Measurements from ENCODE around the gene RASA1.
A peak's percentile ranks its signal among the peaks of the same experiment; 100 is the strongest.
"Not testable (repeated sequence)": the region's sequence is repeated elsewhere in the genome, so short reads cannot be mapped to it uniquely, and the experiment has no call there.

RASA1 gene

DNA sequence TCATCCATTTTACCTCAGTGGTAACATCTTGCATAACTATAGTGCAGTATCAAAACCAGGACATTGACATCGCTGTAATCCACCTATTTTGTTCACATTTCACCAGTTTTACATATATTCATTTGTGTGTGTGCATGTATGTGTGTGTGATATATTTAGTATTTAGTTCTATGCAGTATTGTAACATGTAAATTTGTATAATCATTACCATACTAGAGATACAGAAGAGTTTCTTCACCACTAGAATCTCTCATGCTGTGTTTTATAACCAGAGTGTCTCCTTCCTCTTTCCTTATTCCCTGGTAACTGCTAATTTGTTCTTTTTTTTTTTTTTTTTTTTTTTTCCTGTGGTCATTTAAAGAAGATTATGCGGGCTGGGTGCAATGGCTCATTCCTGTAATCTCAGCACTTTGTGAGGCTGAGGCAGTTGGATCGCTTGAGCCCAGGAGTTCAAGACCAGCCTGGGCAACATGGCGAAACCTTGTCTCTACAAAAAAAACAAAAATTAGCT, 11.0 kb downstream of the RASA1 start:
- DNase-seq: no peak

DNA sequence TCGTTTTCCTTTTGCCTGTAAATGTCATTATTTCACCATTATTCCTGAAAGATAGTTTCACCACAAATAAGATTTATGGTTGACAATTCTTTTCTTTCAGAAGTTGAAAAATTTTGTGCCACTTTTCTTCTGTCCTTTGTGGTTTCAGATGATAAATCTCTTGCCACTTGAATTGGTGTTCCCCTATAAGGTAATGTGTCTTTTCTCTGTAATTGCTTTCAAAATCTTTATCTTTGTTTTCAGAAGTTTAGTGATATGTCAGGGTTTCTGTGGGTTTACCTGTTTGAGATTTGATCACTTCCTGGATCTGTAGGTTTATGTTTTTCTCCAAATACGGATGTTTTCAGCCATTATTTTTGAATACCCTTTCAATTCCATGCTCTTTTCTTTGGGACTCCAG, 14.6 kb downstream of the RASA1 start:
- no peak for DNase-seq

DNA sequence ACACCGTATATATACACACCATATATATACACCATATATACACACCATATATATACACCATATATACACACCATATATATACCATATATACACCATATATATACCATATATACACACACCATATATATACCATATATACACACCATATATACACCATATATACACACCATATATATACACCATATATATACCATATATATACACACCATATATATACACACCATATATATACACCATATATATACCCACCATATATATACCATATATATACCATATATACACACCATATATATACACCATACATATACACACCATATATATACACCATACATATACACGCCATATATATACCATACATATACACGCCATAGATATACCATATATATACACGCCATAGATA, 19.6 kb downstream of the RASA1 start:
- DNase-seq: not testable (repeated sequence)

DNA sequence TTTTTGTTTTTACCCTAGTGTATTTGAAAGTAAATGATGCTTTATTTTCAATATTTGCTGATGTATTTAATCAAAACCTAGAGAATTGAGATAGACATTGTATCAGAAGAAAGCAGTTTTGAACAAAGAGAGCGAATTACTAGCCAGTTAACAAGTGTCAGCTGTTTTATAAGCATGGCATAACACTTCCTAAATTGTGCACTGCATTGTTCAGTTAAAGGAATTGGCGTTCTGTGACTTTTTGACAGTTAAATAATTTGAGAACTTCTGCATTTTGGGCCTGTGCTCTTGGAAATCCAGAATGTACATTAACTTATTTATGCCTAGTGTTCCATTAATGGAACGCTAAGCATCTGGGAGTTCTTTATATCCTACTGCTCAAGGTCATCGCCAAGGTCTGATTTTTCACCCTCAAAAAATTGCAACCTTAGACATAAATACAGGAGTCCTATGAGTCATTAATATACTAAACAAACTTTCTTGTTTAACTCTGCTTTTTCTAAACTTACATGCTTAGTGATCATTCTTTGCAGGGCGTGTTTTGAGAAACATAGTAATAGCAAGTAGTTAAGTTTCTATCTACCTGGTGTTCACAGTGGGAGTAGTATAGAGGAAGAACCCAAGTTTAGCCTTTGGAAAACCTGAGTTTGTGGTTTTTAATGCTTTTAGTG, 31.1 kb downstream of the RASA1 start:
- no peak for DNase-seq

DNA sequence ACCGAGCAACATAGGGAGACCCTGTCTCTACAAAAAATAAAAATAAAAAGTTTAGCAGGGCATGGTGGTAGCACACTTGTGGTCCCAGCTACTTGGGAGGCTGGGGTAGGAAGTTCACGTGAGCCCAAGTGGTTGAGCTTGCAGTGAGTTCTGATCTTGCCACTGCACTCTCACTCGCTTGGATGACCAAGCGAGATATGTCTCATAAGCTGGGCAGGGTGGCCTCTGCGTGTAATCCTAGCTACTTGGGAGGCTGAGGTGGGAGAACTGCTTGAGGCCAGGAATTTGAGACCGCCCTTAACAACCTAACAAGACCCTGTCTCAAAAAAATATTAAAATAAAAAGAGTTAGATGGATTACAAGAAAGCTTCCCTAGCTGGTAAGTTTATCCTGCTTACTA, 32.5 kb downstream of the RASA1 start:
- DNase-seq: no peak

DNA sequence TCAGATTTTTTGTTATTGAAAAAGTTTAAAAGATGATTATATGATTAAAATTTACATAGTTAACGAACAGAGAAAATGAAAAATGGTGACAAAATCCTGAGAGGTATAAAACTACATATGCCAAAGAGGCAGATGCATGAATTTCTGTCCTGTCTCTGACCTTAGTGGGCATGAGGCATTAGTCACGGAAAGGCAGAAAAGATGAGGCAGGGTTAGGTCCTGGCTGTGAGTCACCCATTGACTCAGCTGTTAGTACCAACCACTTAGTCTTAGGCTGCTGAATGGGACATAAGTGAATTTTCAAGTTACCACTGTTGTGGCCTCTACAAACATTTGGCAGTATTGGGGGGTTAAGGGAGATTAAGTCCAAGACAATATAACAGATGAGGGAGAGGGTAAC, 33.1 kb downstream of the RASA1 start:
- no peak for DNase-seq

DNA sequence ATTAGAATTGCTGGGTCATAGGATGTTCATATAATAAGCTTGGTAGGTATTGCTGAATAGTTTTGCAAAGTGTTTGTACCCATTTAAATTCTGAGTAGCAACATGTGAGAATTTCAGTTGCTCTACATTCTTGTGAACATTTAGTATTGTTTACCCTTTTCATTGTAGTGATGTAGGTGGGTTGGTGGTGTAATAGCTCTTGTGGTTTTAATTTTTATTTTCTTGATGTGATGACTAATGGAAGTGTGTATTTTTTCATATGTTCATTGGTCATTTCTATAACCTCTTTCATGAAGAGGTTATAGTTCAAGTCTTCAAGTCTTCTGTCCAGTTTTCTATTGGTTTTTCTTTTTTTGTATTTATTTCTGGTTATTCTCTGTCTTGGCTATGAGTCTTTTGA, 34.4 kb downstream of the RASA1 start:
- no peak for DNase-seq

DNA sequence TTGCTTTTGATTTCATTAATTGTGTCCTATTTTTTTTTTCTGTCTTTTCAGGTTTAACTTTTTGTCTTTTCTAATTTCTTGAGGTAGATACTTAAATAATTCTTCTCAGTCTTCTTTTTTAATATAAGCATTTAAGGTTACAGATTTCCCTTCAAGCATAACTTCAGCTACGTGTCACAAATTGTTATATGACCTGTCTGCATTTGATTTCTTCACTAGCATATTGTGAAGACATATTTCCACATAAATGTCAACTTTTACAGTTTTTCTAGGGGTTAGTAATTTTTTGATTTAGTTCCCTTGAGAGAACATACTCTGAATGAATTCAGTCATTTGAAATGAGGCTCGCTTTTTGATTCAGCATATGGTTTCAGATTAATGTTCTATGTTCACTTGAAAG, 35.6 kb downstream of the RASA1 start:
- DNase-seq: no peak

DNA sequence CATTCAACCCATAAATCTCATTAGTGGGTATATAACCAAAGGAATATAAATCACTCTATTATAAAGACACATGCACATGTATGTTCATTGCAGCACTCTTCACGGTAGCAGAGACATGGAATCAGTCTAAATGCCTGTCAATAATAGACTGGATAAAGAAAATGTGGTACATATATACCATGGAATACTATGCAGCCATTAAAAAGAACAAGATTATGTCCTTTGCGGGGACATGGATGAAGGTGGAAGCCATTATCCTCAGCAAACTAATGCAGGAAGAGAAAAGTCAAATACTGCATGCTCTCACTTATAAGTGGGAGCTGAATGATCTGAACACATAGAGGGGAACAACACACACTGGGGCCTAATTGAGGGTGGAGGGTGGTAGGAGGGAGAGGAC, 38.4 kb downstream of the RASA1 start:
- not testable (repeated sequence) for DNase-seq

DNA sequence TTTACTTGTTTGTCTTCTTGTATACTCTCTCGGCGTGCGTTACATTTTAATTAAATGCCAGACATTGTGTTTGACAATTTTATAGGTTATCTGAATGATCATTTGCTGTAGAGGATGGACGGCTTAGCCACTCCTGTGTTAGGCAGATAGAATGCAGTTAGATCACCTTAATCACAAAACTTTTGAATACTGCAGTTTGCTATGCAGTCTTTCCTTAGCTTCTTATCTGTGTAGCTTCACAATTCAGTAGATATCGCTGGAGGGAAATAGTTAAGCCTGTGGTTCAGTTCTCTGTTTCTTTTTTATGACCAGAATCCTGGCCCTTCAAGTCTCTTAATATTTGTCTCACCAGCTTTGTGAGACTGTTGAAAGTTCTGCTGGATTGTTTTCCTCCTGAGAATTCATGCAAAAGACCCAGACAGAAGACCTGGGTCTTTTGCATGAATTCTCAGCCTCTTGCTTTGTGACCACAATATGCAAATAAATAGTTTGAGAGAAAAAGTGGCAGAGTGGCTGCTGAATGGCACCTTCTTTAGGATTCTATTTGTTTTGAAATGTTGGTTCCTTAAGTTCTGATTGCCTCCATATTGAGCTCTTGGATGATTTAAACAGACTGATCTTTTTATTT, 40.2 kb downstream of the RASA1 start:
- no peak for DNase-seq

DNA sequence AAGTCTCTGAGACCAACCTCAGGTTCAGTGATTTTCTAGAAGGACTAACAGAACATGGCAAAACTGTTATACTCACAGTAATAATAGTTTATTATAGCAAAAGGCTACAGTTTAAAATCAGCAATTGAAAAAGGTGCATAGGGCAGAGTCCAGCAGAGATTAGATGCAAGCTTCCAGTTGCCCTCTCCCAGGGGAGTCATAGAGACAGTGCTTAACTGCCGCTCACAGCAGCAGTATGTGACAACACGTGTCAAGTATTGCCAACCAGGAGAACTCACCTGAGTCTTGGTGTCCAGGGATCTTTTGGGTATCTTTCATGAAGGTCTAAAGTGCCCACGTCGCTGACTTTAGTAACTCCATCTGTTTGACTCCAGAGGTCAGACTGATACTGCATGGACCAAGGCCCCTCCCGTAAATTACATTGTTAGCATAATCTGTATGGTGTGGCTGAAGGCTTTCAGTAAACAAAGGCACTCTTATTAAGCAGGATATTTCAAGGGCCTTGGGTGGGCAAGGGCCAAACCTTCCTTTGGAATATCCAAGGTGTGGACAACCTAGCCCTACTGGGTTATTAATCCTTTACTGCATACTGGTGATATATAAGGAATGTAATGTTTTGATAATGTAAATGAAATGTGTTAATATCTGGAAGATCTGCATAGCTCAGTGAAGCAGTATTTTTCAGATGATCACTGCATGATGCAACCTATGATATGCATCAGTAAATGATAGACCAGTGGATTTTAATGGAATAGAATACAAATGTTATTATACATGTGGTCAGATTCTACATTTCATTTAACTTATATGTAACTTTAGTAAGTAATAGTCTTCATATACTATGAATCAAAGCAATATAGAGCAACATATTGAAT, 44.0 kb downstream of the RASA1 start:
- no peak for DNase-seq

DNA sequence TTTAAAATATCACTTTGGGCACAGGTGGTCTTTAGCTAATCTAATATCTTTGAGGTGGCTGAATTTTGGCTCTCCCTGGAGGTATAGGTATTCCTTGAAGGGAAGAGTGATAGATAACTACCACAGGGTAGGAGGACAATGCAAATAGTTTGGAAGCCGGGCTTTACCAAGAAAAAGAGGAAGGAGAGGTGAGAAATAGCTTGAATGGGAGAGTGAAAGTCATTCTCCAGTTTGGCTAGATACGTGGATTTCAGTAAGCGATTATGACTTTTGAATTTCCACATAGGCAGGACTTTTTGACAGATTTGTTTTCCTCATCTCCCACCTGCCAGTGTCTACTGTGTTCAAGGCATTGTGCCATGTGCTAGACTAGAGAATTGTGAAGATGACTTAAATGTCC, 45.5 kb downstream of the RASA1 start:
- no peak for DNase-seq

DNA sequence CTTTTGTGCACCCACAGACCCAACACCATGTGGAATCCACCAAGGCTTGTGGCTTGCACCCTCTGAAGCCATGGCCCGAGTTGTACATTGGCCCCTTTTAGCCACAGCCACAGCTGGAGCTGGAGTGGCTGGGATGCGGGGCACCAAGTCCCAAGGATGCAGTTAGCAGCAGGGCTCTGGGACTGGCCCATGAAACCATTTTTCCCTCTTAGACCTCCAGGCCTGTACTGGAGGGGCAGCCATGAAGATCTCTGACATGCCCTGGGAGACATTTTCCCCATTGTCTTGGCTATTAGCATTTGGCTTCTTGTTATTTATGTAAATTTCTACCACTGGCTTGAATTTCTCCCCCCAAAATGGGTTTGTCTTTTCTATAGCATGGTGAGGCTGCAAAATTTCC, 51.8 kb downstream of the RASA1 start:
- no peak for DNase-seq

DNA sequence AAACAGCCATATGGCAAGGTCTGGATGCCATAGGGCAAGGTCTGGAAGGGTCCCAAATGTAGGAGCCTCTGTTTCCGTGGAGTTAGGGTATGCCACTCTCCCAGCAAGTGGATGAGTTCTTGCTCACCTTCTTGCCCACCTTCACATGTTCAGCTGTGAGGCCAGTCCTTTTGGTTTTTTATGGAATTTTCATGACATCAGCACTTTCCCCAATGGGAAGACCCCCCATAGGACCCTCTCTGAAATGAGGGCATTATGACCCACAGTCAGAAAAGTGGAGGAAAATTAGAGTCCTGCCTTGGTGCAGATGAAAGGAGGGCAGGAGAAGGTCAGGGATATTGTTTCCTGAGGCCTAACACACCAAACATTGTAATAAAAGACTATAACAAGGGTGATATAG, 53.9 kb downstream of the RASA1 start:
- DNase-seq: no peak

DNA sequence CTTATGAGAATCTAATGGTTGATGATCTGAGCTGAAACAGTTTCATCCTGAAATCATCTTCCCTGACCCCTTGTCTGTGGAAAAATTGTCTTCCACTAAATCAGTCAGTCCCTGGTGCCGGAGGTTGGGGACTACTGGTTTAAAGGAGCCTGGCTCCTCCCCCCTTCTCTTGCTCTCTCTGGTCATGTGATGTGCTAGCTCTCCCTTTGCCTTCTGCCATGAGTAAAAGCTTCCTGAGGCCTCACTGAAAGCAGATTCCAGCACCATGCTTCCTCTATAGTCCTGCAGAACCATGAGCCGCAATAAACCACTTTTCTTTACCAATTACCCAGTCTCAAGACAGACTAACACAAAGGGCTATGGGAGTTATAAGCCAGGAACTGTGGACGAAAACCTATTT, 54.7 kb downstream of the RASA1 start:
- DNase-seq: no peak

DNA sequence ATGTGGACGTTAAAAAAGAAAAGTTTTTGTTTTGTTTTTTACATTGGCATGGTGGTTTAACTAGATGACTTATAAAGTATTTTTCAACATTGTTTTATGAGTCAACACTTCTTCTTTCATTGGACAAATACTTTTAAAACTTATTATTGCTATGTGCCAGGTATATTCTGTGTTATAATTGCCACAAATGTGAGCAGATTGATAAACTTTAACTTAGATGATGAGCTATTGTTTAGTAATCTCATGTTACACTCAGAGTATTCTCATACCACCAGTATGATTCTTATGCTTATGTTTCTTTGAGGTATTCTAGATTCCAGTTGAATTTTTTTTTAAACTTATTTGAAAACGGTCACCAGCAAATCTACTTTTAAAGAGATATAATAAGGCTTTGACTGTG, 60.3 kb downstream of the RASA1 start:
- no peak for DNase-seq

DNA sequence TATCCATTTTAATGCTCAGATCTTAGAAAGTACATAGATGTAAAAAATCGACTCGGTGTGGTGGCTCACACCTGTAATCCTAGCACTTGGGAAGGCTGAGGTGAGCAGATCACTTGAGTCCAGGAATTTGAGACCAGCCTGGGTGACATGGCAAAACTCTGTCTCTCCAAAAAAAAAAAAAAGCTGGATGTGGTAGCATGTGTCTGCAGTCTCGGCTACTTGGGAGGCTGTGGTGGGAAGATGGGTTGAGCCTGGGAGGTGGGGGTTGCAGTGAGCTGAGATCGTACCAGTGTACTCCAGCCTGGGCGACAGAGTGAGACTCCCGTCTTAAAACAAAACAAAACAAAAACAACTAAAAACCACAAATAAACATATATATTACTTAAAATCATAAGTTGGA, 61.4 kb downstream of the RASA1 start:
- no peak for DNase-seq

DNA sequence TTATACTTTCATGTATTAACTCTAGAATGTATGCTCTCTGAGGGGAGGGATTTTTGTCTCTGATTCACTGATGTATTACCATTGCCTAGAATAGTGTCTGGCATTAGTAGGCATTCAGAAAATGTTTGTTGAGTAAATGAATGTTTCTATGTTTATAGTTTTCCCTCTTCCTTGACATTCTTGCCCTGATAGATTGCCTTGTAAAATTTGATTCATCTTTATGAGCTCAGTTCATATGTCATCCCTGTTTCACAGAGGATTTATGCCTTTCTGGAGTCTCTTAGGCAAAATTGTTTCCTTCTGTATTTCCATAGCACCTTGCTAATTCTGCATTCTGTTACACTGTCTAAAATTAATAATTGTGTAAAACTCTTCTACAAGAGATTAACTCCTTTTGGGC, 72.3 kb downstream of the RASA1 start:
- no peak for DNase-seq

DNA sequence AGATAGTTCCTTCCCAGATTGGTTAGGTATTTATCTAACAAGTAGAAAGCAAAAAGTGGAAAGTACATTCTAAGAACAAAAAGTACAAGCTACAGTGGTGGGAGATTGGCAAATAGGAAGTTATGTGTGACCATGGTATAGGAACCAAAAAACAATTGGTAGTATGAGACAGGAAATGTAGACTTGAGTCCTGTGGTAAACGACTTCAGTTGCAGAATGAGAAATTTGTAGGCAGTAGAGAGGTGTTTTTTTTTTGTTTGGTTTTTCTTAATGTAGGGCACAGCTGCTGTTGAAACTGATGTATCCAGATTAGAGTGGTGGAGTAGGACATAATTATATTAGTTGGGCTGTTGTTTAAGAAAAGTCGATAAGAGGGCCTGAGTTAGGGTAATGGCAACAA, 73.0 kb downstream of the RASA1 start:
- DNase-seq: no peak

DNA sequence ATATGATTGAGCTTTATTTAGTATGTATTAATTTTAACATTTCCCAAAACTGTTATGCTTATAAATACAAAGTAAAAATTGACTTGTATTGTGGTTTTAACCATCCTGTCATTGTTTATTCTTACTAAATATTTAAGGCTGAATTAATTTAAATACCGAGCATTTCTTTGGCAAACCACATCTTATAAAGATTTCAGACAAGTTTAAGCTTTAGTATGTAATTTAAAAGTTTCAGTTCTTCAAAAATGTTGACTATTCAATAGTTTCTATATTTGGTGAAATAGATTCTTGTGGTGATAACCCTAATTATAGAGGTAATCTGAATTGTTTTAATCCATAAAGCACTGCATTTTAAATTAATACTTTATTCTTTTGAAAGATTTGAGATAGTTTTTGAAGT, 79.6 kb downstream of the RASA1 start:
- no peak for DNase-seq

DNA sequence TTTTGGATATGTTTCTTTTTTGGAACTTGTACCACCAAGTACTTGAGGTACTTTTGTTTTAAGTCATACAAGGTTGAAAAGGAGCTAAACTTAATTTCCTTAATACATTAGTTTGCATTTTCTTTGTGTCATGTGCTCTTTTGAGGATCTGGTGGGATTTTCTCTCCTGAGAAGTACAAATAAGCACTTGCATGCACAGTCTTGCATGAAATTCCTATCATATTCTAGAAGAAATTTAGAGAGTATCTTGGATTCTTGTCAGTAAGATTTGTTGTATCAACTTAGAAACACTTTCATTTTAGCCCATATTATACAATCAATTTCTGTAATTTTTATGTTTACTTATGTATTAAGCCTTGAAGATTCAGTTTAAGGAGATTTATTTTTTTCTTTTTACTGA, 80.2 kb downstream of the RASA1 start:
- no peak for DNase-seq

DNA sequence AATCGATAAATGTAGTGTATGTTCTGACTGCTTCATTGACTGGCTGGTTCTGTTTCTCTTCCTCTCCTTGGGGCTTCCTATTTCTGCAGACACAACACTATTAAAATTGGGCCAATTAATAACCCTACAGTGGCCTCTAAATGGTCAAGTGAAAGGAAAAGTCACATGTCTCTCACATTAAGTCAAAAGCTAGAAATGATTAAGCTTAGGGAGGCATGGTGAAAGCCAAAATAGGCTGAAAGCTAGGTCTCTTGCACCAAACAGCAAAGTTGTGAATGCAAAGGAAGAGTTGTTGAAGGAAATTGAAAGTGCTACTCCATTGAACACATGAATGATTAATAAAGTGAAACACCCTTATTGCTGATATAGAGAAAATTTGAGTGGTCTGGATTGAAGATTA, 86.8 kb downstream of the RASA1 start:
- DNase-seq: peak; percentile 2

DNA sequence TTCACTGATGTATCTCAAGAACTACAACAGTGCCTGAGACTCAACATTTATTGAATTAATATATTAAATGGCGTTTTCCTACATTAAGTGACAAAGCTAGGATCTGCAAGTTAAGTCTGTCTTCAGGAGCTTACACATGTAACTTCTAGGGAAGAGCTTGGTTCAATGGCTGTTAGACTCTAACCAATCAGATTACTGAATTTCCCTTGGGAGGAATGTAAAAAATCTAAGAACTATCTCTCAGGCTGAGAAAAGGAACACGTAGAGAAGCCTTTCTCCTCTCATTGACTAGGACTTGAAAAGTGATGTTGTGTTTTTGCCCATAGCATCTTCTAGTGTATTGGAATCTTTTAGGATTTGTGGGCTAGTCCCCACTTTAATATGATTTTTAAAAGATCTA, 91.4 kb downstream of the RASA1 start:
- DNase-seq: no peak

DNA sequence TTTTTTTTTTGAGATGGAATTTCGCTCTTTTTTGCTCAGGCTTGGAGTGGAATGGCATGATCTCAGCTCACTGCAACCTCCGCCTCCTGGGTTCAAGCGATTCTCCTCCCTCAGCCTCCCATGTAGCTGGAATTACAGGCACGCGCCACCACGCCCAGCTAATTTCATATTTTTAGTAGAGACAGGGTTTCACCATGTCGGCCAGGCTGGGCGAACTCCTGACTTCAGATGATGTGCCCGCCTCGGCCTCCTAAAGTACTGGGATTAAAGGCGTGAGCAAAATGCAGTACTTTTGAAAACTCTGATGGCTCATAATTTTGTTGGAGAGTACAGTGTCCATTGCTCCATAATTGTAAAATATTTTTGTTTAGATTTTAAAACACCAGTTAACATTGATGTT, 92.4 kb downstream of the RASA1 start:
- no peak for DNase-seq
